CD4-positive, alpha-beta T cell treated with Interleukin-4 for 1 hour (primary cell): Measurements from ENCODE around the gene ZNF275.
"Not testable (repeated sequence)": the region's sequence is repeated elsewhere in the genome, so short reads cannot be mapped to it uniquely, and the experiment has no call there.

Experiments
- DNase-seq, 2 donors: peaks; one replicate each; pipeline ENCODE4 v3.0.0-alpha.2; 2020 to 2022

ZNF275 gene

GRCh38 chrX:153366119-153366518, 32.2 kb downstream of the ZNF275 start:
- no peak for DNase-seq

- DNase-seq: no peak
These were observed 33.1 kb downstream of the ZNF275 start for GRCh38 chrX:153366878-153367538.

- no peak for DNase-seq
These were observed 36.5 kb downstream of the ZNF275 start for GRCh38 chrX:153370293-153371055.

GRCh38 chrX:153371256-153371655, 37.3 kb downstream of the ZNF275 start:
- DNase-seq: no peak

GRCh38 chrX:153372949-153373348, 39.0 kb downstream of the ZNF275 start:
- no peak for DNase-seq

- no peak for DNase-seq
These were observed 40.5 kb downstream of the ZNF275 start for GRCh38 chrX:153374426-153374825.

GRCh38 chrX:153375571-153375970, 41.6 kb downstream of the ZNF275 start:
- no peak for DNase-seq

GRCh38 chrX:153377727-153378126, 43.8 kb downstream of the ZNF275 start:
- DNase-seq: no peak

- no peak for DNase-seq
These were observed 44.7 kb downstream of the ZNF275 start for GRCh38 chrX:153378607-153379006.

- DNase-seq: no peak
These were observed 45.6 kb downstream of the ZNF275 start for GRCh38 chrX:153379508-153379907.

- DNase-seq: no peak
These were observed 46.1 kb downstream of the ZNF275 start for GRCh38 chrX:153379971-153380581.

- DNase-seq: no peak
These were observed 46.7 kb downstream of the ZNF275 start for GRCh38 chrX:153380691-153381090.

- peak; percentile 24 to 26 for DNase-seq
These were observed 48.0 kb downstream of the ZNF275 start for GRCh38 chrX:153381684-153382532.

GRCh38 chrX:153382563-153383482, 48.9 kb downstream of the ZNF275 start:
- DNase-seq: no peak

GRCh38 chrX:153384390-153384789, 50.4 kb downstream of the ZNF275 start:
- no peak for DNase-seq

- not testable (repeated sequence) for DNase-seq
These were observed 51.0 kb downstream of the ZNF275 start for GRCh38 chrX:153384973-153385372.

GRCh38 chrX:153386097-153386496, 52.1 kb downstream of the ZNF275 start:
- no peak for DNase-seq

- DNase-seq: no peak
These were observed 53.4 kb downstream of the ZNF275 start for GRCh38 chrX:153387345-153387744.

GRCh38 chrX:153387987-153388721, 54.2 kb downstream of the ZNF275 start:
- no peak for DNase-seq

GRCh38 chrX:153388722-153389459, 54.9 kb downstream of the ZNF275 start:
- DNase-seq: no peak

GRCh38 chrX:153389460-153389768, 55.5 kb downstream of the ZNF275 start:
- DNase-seq: not testable (repeated sequence)
